ENCODE results near the gene KDM5B. TPM values are rescaled to one million over a fixed set of nuclear protein-coding genes. Genes with fewer than 3 reads are reported as not detected.
"Not testable (repeated sequence)": the region's sequence is repeated elsewhere in the genome, so short reads cannot be mapped to it uniquely, and the experiment has no call there.

Gene KDM5B
- total RNA-seq, 4 donors from 2014 or later, result 40.8 to 69.7 (median 45.7) TPM

GRCh38 chr1:202756391-202756790 is 51.8 kb downstream of the KDM5B start:
- TF ChIP-seq, protein P1, sequence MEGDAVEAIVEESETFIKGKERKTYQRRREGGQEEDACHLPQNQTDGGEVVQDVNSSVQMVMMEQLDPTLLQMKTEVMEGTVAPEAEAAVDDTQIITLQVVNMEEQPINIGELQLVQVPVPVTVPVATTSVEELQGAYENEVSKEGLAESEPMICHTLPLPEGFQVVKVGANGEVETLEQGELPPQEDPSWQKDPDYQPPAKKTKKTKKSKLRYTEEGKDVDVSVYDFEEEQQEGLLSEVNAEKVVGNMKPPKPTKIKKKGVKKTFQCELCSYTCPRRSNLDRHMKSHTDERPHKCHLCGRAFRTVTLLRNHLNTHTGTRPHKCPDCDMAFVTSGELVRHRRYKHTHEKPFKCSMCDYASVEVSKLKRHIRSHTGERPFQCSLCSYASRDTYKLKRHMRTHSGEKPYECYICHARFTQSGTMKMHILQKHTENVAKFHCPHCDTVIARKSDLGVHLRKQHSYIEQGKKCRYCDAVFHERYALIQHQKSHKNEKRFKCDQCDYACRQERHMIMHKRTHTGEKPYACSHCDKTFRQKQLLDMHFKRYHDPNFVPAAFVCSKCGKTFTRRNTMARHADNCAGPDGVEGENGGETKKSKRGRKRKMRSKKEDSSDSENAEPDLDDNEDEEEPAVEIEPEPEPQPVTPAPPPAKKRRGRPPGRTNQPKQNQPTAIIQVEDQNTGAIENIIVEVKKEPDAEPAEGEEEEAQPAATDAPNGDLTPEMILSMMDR (IDR thresholded peaks at IDR 0.05), result no peak
- no peak for ATAC-seq (ENCODE audit: low FRiP score)
- no peak for DNase-seq (ENCODE audit: low spot score)

DNA sequence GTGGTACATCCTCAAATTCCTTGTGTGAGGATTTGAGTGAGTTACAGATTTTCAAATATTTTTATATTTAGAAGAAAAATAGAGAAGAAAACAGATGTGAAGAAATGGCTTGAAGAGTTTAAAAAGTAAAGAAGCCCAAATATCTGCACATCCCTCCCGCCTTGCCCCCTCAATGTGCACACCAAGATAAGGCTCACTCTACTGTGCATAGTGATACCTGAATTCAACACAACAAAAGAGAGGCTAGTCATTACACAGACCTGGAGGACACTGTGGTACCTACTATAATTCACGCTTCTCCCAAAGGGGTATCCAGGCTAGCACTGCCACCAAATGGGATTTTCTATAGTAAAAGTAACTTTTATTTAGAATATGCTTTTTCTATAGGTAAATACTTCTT is 53.9 kb downstream of the KDM5B start:
- ATAC-seq (ENCODE audit: low FRiP score) (no peak), DNase-seq (ENCODE audit: low spot score) (no peak)
- TF ChIP-seq, protein P1 (IDR thresholded peaks at IDR 0.05), result no peak

GRCh38 chr1:202752774-202753173 is 55.4 kb downstream of the KDM5B start:
- TF ChIP-seq, protein P1 (IDR thresholded peaks at IDR 0.05), result no peak
- DNase-seq (ENCODE audit: low spot score) (no peak), ATAC-seq (ENCODE audit: low FRiP score) (no peak)

GRCh38 chr1:202750761-202751160 is 57.5 kb downstream of the KDM5B start:
- TF ChIP-seq, protein P1 (IDR thresholded peaks at IDR 0.05), result no peak
- DNase-seq (ENCODE audit: low spot score) (no peak), ATAC-seq (ENCODE audit: low FRiP score) (no peak)

GRCh38 chr1:202750024-202750423 is 58.2 kb downstream of the KDM5B start:
- TF ChIP-seq, protein P1 (IDR thresholded peaks at IDR 0.05), result no peak
- DNase-seq (ENCODE audit: low spot score) (no peak), ATAC-seq (ENCODE audit: low FRiP score) (no peak)

GRCh38 chr1:202745323-202745888 is 62.8 kb downstream of the KDM5B start:
- DNase-seq (ENCODE audit: low spot score) (no peak), ATAC-seq (ENCODE audit: low FRiP score) (no peak)
- TF ChIP-seq, protein P1 (IDR thresholded peaks at IDR 0.05), result no peak

DNA sequence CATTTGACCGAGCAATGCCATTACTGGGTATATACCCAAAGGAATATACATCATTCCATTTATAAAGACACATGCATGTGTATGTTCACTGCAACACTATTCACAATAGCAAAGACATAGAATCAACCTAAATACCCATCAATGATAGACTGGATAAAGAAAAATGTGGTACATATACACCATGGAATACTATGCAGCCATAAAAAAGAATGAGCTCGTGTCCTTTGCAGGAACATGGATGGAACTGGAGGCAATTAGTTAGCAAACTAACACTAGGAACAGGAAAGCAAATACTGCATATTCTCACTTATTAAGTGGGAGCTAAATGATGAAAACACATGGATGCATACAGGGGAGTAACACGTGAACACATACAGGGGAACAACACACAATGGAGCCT is 63.5 kb downstream of the KDM5B start:
- DNase-seq (ENCODE audit: low spot score); ATAC-seq (ENCODE audit: low FRiP score): not testable (repeated sequence)
